Embryonic facial prominence (tissue), 1 donor: ENCODE measurements around the gene TAF12.
"Not testable (repeated sequence)": the region's sequence is repeated elsewhere in the genome, so short reads cannot be mapped to it uniquely, and the experiment has no call there.

Experiments used
- DNase-seq: peaks from one replicate; pipeline ENCODE4 v3.0.0-alpha.2; 2016; ENCODE audit errors: extremely low spot score

Gene TAF12

DNA sequence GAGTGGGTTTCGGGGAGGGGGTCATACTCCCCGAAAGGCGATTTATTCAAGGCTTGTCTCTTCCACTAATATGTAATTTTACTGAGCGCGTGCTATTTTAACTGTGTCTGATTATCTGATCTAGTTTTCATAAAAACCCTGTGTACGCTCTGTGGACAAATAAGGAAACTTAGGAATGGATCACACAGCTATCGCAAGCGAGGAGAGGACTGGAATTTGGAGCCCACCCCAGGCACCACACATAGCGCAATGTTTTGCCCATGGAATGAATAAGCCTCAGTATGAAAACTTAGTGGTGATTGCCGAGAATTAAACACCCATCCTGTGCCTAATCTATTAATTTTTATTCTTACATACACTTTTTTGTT is 60.6 kb downstream of the TAF12 start:
- DNase-seq = no peak

DNA sequence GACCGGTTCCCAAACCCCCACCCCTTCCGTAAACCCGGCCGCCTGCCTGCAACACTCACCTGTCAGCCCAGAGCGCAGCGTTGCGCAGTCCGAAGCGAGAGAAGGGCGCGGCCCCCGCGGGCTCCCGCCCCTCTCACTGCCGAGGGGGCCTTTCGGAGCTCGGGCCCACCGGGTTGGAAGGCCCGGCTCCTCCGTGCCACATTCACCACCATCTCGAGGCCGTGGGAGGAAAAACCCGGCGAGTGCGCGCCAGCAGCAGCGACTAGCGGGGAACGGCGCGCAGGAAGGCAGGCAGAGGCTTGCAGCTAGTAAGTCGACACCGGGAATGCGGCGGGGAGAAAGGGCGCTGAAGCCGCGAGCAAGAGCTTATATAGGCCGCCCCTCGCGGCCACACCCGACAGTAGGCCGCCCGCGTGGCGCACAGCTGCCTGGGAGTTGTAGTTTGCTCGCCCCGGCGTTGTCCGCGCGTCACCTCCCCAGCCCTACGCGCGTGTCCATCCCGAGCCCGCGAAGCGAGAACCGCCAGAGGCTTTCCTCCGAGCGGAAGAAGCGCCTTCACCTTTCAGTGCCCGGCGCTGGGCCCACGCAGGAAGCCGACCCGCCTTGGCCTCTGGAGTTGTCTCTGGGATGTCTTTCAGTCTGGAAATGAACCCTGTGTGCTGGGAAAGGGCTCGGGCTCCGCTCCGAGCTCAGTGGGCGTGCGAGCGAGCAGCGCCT is 61.2 kb downstream of the TAF12 start:
- DNase-seq = peak; percentile 91

DNA sequence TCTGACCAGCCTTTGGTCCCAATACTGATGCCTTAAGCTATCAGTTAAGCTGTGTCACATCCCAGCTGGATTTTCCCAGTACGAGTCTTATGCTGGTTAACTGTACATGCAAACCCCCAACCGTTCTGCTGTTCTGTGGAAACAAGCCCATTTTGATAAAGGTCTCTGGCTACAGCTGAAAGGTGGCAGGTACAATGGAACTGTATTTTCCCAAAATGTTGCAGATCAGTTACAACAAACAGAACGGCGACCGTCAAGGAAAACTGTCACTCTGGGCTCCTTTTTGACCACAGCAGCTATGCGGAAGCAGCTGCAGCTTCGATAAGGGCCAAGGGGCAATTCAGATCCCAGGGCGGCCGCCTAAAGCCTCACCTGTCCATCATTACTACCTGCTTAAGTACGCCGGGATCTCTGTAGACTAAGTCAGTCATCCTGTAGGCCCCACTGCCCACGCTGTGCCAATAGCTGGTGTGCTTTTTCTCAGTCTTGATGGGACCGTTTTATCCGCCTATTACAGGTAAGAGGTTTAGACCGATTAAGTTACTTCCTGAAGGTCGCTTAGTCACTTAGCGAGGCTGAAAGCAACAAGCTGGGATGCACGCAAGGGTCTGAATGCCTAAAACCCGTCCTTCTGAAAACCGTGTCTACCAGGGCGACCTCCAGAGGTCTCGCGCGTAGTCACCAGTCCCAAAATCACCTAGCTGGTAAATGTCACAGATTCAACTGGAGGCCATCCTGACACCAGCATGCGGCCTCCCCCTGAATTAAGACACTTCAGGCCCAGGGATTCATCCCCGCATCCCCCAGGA is 61.9 kb downstream of the TAF12 start:
- no peak for DNase-seq

DNA sequence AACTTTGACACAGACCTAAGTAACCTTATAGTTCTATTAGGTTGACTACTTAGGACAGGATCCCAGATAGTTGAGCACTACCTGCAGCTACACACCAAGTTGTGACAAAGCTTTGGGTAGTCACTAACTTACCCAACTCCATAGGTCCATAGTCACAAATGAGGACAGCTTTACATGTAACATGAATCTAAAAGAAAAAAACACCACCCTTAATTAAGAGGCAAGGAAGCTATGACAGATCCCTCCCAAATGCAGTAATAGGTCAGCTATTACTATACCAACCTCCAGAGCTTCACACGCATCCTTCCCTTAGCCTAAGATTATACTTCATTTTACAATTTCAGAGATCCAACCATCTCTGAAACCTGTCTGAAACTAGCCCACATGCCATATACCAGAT is 63.5 kb downstream of the TAF12 start:
- no peak for DNase-seq

DNA sequence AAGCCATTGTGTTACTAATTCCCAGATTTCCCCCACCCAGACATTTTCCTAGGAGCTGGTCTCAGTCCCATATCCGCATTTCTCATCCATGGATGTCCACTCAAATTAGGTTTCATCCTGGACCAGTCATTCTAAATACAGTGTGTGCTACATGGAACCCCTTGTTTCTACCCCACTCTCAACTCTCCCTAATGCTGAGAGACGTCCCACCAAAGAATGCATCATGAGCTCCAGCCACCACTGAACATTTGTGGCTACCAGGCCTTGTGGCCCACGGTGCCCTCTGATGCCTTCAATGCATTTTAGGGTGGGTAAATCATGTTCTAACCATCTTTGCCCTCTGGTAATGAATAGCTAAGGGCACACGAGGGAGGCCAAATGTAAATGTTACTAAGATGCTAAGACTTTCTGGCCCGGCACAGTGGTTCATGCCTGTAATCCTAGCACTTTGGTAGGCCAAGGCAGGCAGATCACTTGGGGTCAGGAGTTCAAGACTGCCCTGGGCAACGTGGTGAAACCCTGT is 64.1 kb downstream of the TAF12 start:
- no peak for DNase-seq

DNA sequence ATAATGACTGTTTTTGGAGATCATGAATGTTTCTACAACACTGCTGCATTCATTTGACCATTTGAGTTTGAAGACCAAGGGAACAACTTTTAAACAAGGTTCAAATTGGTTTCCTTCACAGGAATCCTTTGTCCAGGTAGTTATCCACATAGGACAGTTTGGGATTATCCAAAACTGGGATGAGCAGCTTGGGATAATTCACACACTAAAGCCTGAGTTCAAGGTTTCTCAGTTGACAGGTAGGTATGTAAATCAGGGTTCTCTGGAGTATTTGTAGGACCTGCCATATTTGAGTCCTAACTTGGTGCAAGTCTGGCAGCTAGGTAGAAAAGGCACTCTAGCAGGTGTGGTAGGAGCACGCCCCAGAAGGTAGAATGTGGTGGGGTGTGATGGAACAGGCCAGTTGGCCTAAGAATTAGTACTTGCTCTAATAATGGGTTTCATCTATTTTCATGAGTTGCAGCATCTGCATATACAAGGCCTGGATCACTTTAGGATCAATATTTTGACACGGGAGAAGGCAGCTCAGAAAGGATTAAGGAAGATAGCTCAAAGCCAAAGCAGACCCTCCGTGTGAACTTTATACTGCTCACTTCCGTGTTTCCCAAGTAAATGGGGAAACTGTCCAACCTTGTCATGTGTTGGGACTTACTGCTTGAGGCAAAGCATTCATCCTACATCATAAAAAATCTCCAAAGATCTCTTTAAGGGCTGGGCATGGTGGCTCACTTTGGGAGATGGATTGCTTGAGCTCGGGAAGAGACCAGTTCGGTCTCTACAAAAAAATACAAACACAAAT is 64.9 kb downstream of the TAF12 start:
- DNase-seq = no peak

DNA sequence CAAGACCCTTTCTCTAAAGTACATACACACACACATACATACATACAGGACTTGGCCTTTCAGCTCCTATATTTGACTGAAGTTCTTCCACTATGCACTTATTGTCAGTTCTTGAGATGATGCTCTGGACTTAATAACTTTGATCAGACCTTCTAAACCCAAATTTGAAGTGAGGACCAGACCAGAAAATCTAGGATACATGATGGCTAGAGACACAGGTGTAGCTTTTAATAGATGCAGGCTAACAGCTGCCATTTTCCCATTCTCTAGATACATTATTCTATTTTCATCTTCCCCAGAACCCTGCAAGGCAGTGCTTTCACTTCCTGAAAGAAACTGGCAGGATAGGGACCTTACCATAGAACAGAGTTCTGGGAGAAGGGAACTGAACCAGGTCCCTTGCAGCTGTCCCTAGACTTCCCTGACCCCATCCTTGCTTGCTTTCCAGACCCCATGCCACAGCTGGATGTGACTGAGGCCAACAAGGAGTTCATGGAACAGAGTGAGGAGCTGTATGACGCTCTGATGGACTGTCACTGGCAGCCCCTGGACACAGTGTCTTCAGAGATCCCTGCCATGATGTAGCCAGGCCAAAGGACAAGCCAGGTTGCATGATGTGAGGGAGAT is 65.7 kb downstream of the TAF12 start:
- no peak for DNase-seq

DNA sequence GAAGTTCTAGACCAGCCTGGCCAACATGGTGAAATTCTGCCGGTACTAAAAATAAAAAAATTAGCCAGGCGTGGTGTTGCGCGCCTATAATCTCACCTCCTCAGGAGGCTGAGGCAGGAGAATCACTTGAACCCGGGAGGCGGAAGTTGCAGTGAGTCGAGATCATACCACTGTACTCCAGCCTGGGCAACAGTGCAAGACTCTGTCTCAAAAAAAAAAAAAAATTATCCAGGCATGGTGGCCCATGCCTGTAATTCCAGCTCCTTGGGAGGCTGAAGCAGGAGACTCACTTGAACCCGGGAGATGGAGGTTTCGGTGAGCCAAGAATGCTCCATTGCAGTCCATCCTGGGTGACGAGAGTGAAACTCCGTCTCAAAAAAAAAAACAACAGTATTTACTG is 69.3 kb downstream of the TAF12 start:
- no peak for DNase-seq

DNA sequence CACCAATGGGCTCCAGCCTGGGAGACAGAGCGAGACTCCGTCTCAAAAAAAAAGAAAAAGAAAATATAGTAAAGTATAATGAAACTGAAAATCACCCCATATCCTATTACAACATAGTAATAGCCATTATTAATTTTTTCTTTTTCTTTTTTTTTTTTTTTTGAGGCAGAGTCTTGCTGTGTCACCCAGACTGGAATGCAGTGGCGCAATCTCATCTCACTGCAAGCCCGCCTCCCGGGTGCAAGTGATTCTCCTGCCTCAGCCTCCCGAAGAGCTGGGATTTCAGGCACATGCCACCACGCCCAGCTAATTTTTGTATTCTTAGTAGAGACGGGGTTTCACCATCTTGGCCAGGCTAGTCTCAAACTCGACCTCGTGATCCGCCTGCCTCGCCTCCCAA is 70.0 kb downstream of the TAF12 start:
- not testable (repeated sequence) for DNase-seq

DNA sequence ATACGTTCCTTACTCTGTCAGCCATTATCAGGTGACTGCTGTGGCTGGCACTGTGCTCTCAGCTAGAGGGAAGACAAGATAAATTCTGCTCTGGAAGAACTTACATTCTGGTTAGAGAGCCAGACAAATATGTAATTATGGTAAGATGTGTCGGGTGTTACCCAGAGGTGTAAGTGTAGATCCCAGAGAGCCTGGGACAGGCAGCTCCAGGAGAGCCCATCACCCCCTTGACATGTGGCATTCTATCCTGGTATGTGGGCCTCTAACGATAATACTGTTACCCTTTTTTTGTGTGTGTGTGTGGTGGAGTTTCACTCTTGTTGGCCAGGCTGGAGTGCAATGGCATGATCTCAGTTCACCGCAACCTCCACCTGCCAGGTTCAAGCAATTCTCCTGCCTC is 71.0 kb downstream of the TAF12 start:
- no peak for DNase-seq

DNA sequence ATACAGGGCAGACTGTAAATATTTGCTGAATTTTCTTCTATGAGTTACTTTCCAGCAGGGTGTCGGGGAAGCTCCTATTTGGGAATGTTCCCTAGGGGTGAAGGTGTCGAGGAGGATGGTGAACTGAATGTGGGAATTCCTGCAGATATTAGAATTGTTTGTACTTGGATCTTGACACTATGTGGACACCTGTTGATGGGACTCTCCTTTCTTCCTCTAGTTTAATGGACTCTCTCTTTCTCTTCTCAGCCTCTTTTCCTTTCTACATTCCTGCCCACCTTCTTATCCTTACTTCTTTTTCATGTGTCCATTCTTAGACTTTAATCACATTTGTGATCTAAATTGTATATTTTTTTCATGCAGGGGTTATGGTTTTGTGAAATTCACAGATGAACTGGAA is 75.9 kb downstream of the TAF12 start:
- no peak for DNase-seq

DNA sequence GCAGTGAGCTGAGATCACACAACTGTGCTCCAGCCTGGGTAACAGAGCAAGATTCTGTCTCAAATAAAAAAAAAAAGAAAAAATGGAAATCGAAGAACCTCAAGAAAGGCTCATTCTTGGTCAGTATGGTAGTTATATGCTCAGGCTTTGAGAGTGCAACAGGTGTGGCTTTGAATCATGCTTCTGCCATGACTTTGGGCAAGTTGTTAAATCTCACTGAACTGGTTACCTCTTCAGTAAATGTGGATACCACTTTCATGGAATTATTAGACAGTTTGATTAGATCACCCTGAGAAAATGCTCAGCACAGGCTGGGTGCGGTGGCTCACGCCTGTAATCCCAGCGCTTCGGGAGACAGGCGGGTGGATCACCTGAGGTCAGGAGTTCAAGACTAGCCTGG is 77.1 kb downstream of the TAF12 start:
- no peak for DNase-seq

DNA sequence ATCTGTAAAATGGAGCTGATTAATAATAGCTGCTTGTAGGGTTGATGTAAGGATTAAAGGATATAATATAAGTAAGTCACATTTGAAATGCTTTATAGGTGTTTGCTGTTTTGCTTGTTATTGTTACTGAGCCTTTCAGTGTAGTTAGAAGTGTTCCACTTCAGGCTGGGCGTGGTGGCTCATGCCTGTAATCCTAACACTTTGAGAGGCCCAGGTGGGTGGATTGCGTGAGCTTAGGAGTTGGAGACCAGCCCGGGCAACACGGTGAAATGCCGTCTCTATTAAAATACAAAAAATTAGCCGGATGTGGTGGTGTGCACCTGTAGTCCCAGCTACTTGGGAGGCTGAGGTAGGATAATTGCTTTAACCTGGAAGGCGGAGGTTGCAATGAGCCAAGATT is 77.8 kb downstream of the TAF12 start:
- no peak for DNase-seq

DNA sequence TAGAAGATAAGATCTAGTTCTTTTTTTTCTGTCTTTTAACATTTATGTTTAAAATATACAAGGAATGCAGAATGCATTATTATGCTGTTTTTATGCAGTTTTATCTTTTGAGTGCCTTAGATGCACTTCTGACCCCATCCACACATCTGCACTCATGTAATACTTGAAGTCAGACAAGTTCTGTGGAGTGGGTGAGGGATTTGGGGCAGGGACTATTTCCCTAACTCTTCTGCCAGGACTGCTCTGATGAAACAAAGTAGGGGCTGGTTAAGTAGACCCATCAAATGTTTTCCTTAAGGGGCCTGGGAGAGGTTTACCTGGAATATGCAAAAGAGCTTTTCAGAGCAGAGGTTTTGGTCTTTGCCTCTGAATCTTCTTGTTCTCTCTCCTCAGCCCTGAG is 78.6 kb downstream of the TAF12 start:
- no peak for DNase-seq

DNA sequence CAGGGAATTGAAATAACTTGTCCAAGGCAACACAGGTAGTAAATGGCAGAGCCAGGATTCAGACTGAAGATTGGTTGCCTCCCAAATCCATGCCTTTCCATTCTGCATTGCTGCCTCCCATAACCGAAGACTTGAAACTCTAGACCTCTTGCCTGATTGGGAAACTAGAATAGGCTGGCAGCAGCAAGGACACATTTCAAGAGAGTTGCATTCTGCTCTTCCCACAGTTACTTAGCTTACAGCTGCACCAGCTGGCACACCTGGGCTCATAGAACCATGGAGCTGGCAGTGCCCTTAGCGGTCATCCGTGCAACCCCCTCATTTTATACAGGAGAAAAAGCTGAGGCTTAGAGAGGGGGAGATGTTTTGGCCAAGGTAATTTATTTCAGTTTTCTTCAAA is 82.0 kb downstream of the TAF12 start:
- DNase-seq = no peak
